Small intestine (tissue), 7 donors: ENCODE measurements around the gene TNS3. TPM values are rescaled to one million over a fixed set of nuclear protein-coding genes. Genes with fewer than 3 reads are reported as not detected.

Experiments used
- DNase-seq, 2 donors: peaks; one replicate each; pipeline versions ENCODE4 v3.0.0 to v3.0.0-alpha.2; 2013
- FAIRE-seq: peaks from 2 replicates; lab custom pipeline; 2012; peaks lifted over from hg19 to GRCh38; lab: Jason Lieb, UNC
- H3K27ac ChIP-seq, 3 donors: one replicate each; pipeline ENCODE4 v1.5.1; 2013; ENCODE audit warnings: low read length in 2 of 3, mild to moderate bottlenecking in 2 of 3, control low read depth in 1 of 3, inconsistent platforms in 1 of 3, low read depth in 1 of 3, moderate library complexity in 1 of 3
- H3K27me3 ChIP-seq, 3 donors: one replicate each; pipeline ENCODE4 v1.6.1; 2013; ENCODE audit warnings: low read length in 3 of 3, inconsistent platforms in 1 of 3; ENCODE audit not compliant: control insufficient read depth in 3 of 3, insufficient read depth in 3 of 3
- H3K36me3 ChIP-seq, 3 donors: one replicate each; pipeline ENCODE4 v1.6.1; 2013; ENCODE audit warnings: low read length in 3 of 3, inconsistent platforms in 1 of 3, low read depth in 1 of 3, mild to moderate bottlenecking in 1 of 3, moderate library complexity in 1 of 3; ENCODE audit not compliant: control insufficient read depth in 3 of 3, insufficient read depth in 2 of 3
- H3K4me1 ChIP-seq, 3 donors: one replicate each; pipeline ENCODE4 v1.6.1; 2013; ENCODE audit warnings: low read length in 2 of 3, inconsistent platforms in 1 of 3, low read depth in 1 of 3, mild to moderate bottlenecking in 1 of 3, moderate library complexity in 1 of 3; ENCODE audit not compliant: control insufficient read depth in 3 of 3, insufficient read depth in 2 of 3
- H3K4me3 ChIP-seq, 3 donors: one replicate each; pipeline ENCODE4 v1.5.1; 2013; ENCODE audit warnings: low read length in 3 of 3, control low read depth in 1 of 3, inconsistent platforms in 1 of 3, low read depth in 1 of 3, mild to moderate bottlenecking in 1 of 3, moderate library complexity in 1 of 3
- H3K9me3 ChIP-seq, 2 donors: one replicate each; pipeline ENCODE4 v1.6.1; 2013; ENCODE audit warnings: low read depth in 1 of 2, low read length in 1 of 2; ENCODE audit not compliant: control insufficient read depth in 2 of 2, insufficient read depth in 1 of 2
- WGBS, 3 donors: extraction: QIAGEN DNeasy Blood & Tissue Kit; methylation state at CpG; one replicate each; pipeline ENCODE4 v1.1.7; 2013; 5-methylcytosine and 5-hydroxymethylcytosine counted together
- polyA plus RNA-seq, 4 donors: library from polyadenylated mRNA; stranded (reverse) in 3 of 4; unstranded in 1 of 4; fragments of 200-250 nt in 3 of 4; fragments of 120-200 nt in 1 of 4; gene quantifications; one replicate each; pipeline versions ENCODE4 v1.2.1 to v1.2.3, GENCODE V29; 2013
- donor health status: healthy with polysubstance abuse.
- donor health status: control.
- donor health status: control.
- donor health status: Bipolar disorder and iron deficiency.
- donor health status: healthy.

Gene TNS3
- polyA plus RNA-seq, 4 donors, result 17.2 to 67.1 (median 27.3) TPM

GRCh38 chr7:47400001-47400400, 181.9 kb downstream of the TNS3 start:
- H3K4me3 ChIP-seq, result no peak overlapping the region
- H3K4me1 ChIP-seq, result peaks cover 0 to under 1% (median 0%) of the 10 kb centered on the region in 3 donors
- FAIRE-seq, result no peak
- no peaks in the 10 kb centered on the region for H3K27me3 ChIP-seq
- WGBS, 3 donors, result 92 to 98% (median 92%) methylated on average over 2 of the region's 2 CpGs
- no peaks in the 10 kb centered on the region for H3K9me3 ChIP-seq
- peaks cover 2 to 60% (median 12%) of the 10 kb centered on the region in 3 donors for H3K36me3 ChIP-seq
- DNase-seq, result no peak
- no peak overlapping the region for H3K27ac ChIP-seq

GRCh38 chr7:47394751-47395252, 187.1 kb downstream of the TNS3 start:
- no peak for FAIRE-seq
- peaks cover 2 to 71% (median 23%) of the 10 kb centered on the region in 3 donors for H3K36me3 ChIP-seq
- 89 to 94% (median 92%) methylated on average over 11 of the region's 11 CpGs for WGBS, 3 donors

GRCh38 chr7:47394216-47394615, 187.7 kb downstream of the TNS3 start:
- no peak overlapping the region for H3K27ac ChIP-seq
- H3K36me3 ChIP-seq, result peaks cover 2 to 77% (median 23%) of the 10 kb centered on the region in 3 donors
- no peaks in the 10 kb centered on the region for H3K4me1 ChIP-seq
- DNase-seq (no peak), FAIRE-seq (no peak)
- H3K27me3 ChIP-seq, result no peaks in the 10 kb centered on the region
- no peak overlapping the region for H3K4me3 ChIP-seq
- no peaks in the 10 kb centered on the region for H3K9me3 ChIP-seq
- WGBS, 3 donors, result 86 to 90% (median 88%) methylated on average over 6 of the region's 6 CpGs

More at GRCh38 chr7:47394751-47395252, 187.1 kb downstream of the TNS3 start:
- no peaks in the 10 kb centered on the region for H3K4me1 ChIP-seq
- no peak overlapping the region for H3K27ac ChIP-seq
- no peaks in the 10 kb centered on the region for H3K27me3 ChIP-seq
- H3K9me3 ChIP-seq, result no peaks in the 10 kb centered on the region
- H3K4me3 ChIP-seq, result no peak overlapping the region
- no peak for DNase-seq

- no peak for FAIRE-seq
- Histone ChIP-seq H3K36me3 (peaks cover 2 to 80% (median 23%) of the 10 kb centered on the region in 3 donors), H3K27ac (no peak overlapping the region), H3K27me3 (no peaks in the 10 kb centered on the region), H3K4me3 (no peak overlapping the region), H3K9me3 (no peaks in the 10 kb centered on the region), H3K4me1 (no peaks in the 10 kb centered on the region)
- WGBS, 3 donors, result 89 to 92% (median 90%) methylated on average over 7 of the region's 7 CpGs
- no peak for DNase-seq
These were observed 188.5 kb downstream of the TNS3 start for GRCh38 chr7:47393406-47393805.

GRCh38 chr7:47392241-47392759, 189.6 kb downstream of the TNS3 start:
- 69 to 88% (median 86%) methylated on average over 17 of the region's 17 CpGs for WGBS, 3 donors
- Histone ChIP-seq H3K4me1 (no peaks in the 10 kb centered on the region), H3K9me3 (no peaks in the 10 kb centered on the region), H3K27ac (no peak overlapping the region), H3K4me3 (no peak overlapping the region), H3K36me3 (peaks cover 2 to 91% (median 23%) of the 10 kb centered on the region in 3 donors), H3K27me3 (no peaks in the 10 kb centered on the region)
- DNase-seq, result no peak
- no peak for FAIRE-seq

- H3K27ac ChIP-seq, result no peak overlapping the region
- no peak overlapping the region for H3K4me3 ChIP-seq
- no peaks in the 10 kb centered on the region for H3K4me1 ChIP-seq
- H3K36me3 ChIP-seq, result peaks cover 2 to 90% (median 23%) of the 10 kb centered on the region in 3 donors
- FAIRE-seq, result no peak
- H3K9me3 ChIP-seq, result no peaks in the 10 kb centered on the region
- WGBS, 3 donors, result 93 to 94% (median 93%) methylated on average over 11 of the region's 11 CpGs
- H3K27me3 ChIP-seq, result no peaks in the 10 kb centered on the region
- DNase-seq, result no peak
These were observed 190.2 kb downstream of the TNS3 start for GRCh38 chr7:47391726-47392125.

- H3K4me3 ChIP-seq, result no peak overlapping the region
- no peak overlapping the region for H3K27ac ChIP-seq
- H3K4me1 ChIP-seq, result peaks cover 0 to 7% (median 4%) of the 10 kb centered on the region in 3 donors
- no peak for FAIRE-seq
- WGBS, 3 donors, result 81 to 88% (median 83%) methylated on average over 8 of the region's 8 CpGs
- H3K36me3 ChIP-seq, result peaks cover 0 to 88% (median 18%) of the 10 kb centered on the region in 3 donors
- no peak for DNase-seq
- no peaks in the 10 kb centered on the region for H3K27me3 ChIP-seq
- H3K9me3 ChIP-seq, result no peaks in the 10 kb centered on the region
These were observed 191.0 kb downstream of the TNS3 start for GRCh38 chr7:47390914-47391313.

- Histone ChIP-seq H3K9me3 (no peaks in the 10 kb centered on the region), H3K27ac (no peak overlapping the region), H3K4me3 (no peak overlapping the region), H3K27me3 (no peaks in the 10 kb centered on the region), H3K4me1 (peaks cover 0 to 15% (median 5%) of the 10 kb centered on the region in 3 donors), H3K36me3 (peaks cover 0 to 87% (median 16%) of the 10 kb centered on the region in 3 donors)
- 75 to 88% (median 80%) methylated on average over 12 of the region's 12 CpGs for WGBS, 3 donors
- no peak for FAIRE-seq
- DNase-seq, result no peak
These were observed 191.8 kb downstream of the TNS3 start for GRCh38 chr7:47389923-47390630.
